Suprapubic skin (tissue), 4 donors: Measurements from ENCODE around the gene SCG2.

Source experiments
- CTCF ChIP-seq, 2 donors: fragments of 200-600 bp in 1 of 2; fragments of 450-650 bp in 1 of 2; sonication (generic) in 1 of 2; IDR thresholded peaks; one replicate each; pipeline ENCODE4 v1.5.1; 2016 to 2019; ENCODE audit warnings: antibody characterized with exemption in 2 of 2, mild to moderate bottlenecking in 1 of 2, moderate library complexity in 1 of 2
- POLR2A ChIP-seq, 2 donors: fragments of 450-650 bp; IDR thresholded peaks; one replicate each; pipeline ENCODE4 v1.6.1; 2017; ENCODE audit warnings: antibody characterized with exemption in 2 of 2, mild to moderate bottlenecking in 2 of 2, moderate library complexity in 2 of 2
- POLR2AphosphoS5 ChIP-seq, 3 donors: sonication (generic); formaldehyde crosslinking; IDR thresholded peaks; one replicate each; pipeline ENCODE4 v1.6.1; 2017; ENCODE audit warnings: antibody characterized with exemption in 3 of 3

DNA sequence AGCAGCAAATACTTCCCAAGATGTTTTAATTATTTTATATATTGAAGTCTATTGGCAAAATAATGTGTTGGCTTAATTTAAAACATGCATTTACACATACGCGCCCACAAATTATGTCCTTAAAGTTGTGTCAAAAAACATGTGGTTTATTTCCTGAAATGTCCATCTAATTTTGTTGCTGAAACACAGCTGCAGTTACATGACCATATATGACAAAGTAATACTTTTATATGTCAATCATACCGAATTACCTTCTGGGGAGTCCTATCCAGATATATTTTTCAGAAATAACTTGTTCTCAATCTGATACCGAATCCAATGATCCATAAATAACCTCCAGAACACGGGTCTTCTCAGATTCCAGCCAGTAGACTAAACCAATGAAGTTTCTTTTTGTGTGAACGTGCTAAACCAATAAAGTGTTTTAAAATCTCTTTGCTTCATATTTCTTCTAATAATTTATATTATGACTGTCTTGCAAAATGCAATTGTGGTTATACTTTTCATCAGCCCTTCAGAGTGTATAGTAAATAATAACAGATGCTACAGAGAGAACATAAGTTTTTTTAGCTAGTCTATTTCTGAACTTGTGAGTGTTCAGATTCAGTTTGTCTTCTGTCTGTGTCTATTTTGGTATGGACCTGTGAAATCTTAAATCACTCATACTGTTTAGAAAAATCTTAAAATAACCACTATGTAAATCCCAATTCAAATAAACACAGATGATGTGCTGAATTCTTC, 2.4 kb downstream of the SCG2 start:
- TF ChIP-seq POLR2AphosphoS5 (IDR thresholded peaks at IDR 0.05) = no peak
- no peak for TF ChIP-seq CTCF (IDR thresholded peaks at IDR 0.05)
- no peak for TF ChIP-seq POLR2A (IDR thresholded peaks at IDR 0.05)
